GM12878 (cell line): Measurements from ENCODE around the gene DCP1B. TPM values are rescaled to one million over a fixed set of nuclear protein-coding genes. Genes with fewer than 3 reads are reported as not detected.
A peak's percentile ranks its signal among the peaks of the same experiment; 100 is the strongest.

ENCODE experiments used
- ATAC-seq: fragments of 200-7000 bp; cut with Tn5 transposase; 3 replicates; pipeline ENCODE4 v1.9.1; 2020; ENCODE audit warnings: mild to moderate bottlenecking, moderate library complexity
- BruUV-seq: library from RNA; stranded (reverse); fragments of 400-500 nt; replicated peaks from 2 replicates; lab custom pipeline; 2021; lab: Mats Ljungman, UMichigan
- CTCF ChIA-PET: fragments of 300-600 bp; sonication (Branson Sonifier 250); formaldehyde crosslinking; extraction: SDS; loops from one replicate; lab custom pipeline; 2021; ENCODE audit warnings: inconsistent platforms; lab: Yijun Ruan, JAX
- POLR2A ChIA-PET: fragments of 350-600 bp; formaldehyde crosslinking; extraction: SDS; loops from one replicate; lab custom pipeline; 2021; ENCODE audit warnings: inconsistent platforms; lab: Charles Lee
- RAD21 ChIA-PET: fragments of 300-600 bp; sonication (Branson Sonifier 250); formaldehyde crosslinking; loops from one replicate; lab custom pipeline; 2023; ENCODE audit warnings: antibody characterized with exemption; ENCODE audit not compliant: unreplicated experiment; lab: Charles Lee
- SMC1A ChIA-PET: fragments of 300-600 bp; sonication (Branson Sonifier 250); formaldehyde crosslinking; loops from one replicate; lab custom pipeline; 2023; ENCODE audit not compliant: unreplicated experiment, uncharacterized antibody; lab: Charles Lee
- DNase-seq: peaks from one replicate; pipeline ENCODE4 v3.0.0-alpha.2; 2011; ENCODE audit warnings: low read depth, low spot score
- FAIRE-seq: peaks from 3 replicates; lab custom pipeline; 2011; peaks lifted over from hg19 to GRCh38; lab: Jason Lieb, UNC
- H2AFZ ChIP-seq: 2 replicates; pipeline ENCODE4 v1.6.0; 2011; ENCODE audit warnings: low read depth, low read length, control low read depth; ENCODE audit not compliant: control insufficient read depth
- H3K27ac ChIP-seq: 2 replicates; pipeline ENCODE4 v1.5.1; 2011; ENCODE audit warnings: control low read depth; ENCODE audit not compliant: control insufficient read depth, insufficient read depth
- H3K27me3 ChIP-seq, 2 experiments: replicated peaks in 1 of 2; 2 replicates each; pipeline versions ENCODE4 v1.6.0 to v1.6.1; 2011; ENCODE audit warnings: low read length in 1 of 2; ENCODE audit not compliant: control insufficient read depth in 2 of 2, insufficient read depth in 2 of 2
- H3K36me3 ChIP-seq, 2 experiments: 2 replicates each; pipeline ENCODE4 v1.5.1; 2011; ENCODE audit warnings: low read length in 1 of 2; ENCODE audit not compliant: control insufficient read depth in 2 of 2, insufficient read depth in 2 of 2
- H3K4me1 ChIP-seq: 2 replicates; pipeline ENCODE4 v1.6.1; 2011; ENCODE audit warnings: mild to moderate bottlenecking, low read length, moderate library complexity, mixed read lengths; ENCODE audit not compliant: control insufficient read depth, insufficient read depth
- H3K4me2 ChIP-seq: 2 replicates; pipeline ENCODE4 v1.6.0; 2011; ENCODE audit warnings: control low read depth; ENCODE audit not compliant: control insufficient read depth, insufficient read depth
- H3K4me3 ChIP-seq: fragments of 200-600 bp; sonication (generic); 2 replicates; pipeline ENCODE4 v1.5.1; 2016
- H3K79me2 ChIP-seq: 2 replicates; pipeline ENCODE4 v1.6.0; 2011; ENCODE audit warnings: low read length; ENCODE audit not compliant: control insufficient read depth, insufficient read depth
- H3K9ac ChIP-seq: 2 replicates; pipeline ENCODE4 v1.8.0; 2011; ENCODE audit warnings: low read length, control low read depth, mixed read lengths; ENCODE audit not compliant: control insufficient read depth, insufficient read depth
- H3K9me3 ChIP-seq: replicated peaks from 3 replicates; pipeline ENCODE4 v1.5.1; 2011; ENCODE audit warnings: mild to moderate bottlenecking, low read length; ENCODE audit not compliant: control insufficient read depth, insufficient read depth
- H4K20me1 ChIP-seq: 2 replicates; pipeline ENCODE4 v1.6.0; 2011; ENCODE audit not compliant: control insufficient read depth, insufficient read depth
- CBFB ChIP-seq: IDR thresholded peaks from 2 replicates; pipeline ENCODE4 v1.6.1; 2016; ENCODE audit warnings: antibody characterized with exemption, low read depth
- CEBPB ChIP-seq, 2 experiments: fragments of 150-350 bp in 1 of 2; IDR thresholded peaks; 2 replicates each; pipeline ENCODE4 v1.6.1; 2012 to 2014; ENCODE audit warnings: low read depth in 2 of 2, low read length in 2 of 2, borderline replicate concordance in 1 of 2, inconsistent platforms in 1 of 2
- HCFC1 ChIP-seq: fragments of 150-350 bp; IDR thresholded peaks from 2 replicates; pipeline ENCODE4 v1.6.1; 2014; ENCODE audit warnings: low read length
- IRF5 ChIP-seq: fragments of 450-650 bp; IDR thresholded peaks from 2 replicates; pipeline ENCODE4 v1.6.1; 2017; ENCODE audit warnings: borderline replicate concordance
- NKRF ChIP-seq: fragments of 450-650 bp; conservative IDR thresholded peaks from 2 replicates; pipeline ENCODE4 v1.6.1; 2017; ENCODE audit warnings: mild to moderate bottlenecking, moderate library complexity
- NR2C1 ChIP-seq: fragments of 450-650 bp; IDR thresholded peaks from 2 replicates; pipeline ENCODE4 v1.6.1; 2017; ENCODE audit warnings: antibody characterized with exemption, mild to moderate bottlenecking, moderate library complexity
- NRF1 ChIP-seq: conservative IDR thresholded peaks from 2 replicates; pipeline ENCODE4 v1.6.1; 2011; ENCODE audit warnings: mild to moderate bottlenecking, low read depth, low read length, improper control_type of control experiment
- RB1 ChIP-seq: fragments of 450-650 bp; formaldehyde crosslinking; IDR thresholded peaks from 2 replicates; pipeline ENCODE4 v1.6.1; 2017; ENCODE audit warnings: mild to moderate bottlenecking, borderline replicate concordance
- SMC3 ChIP-seq: IDR thresholded peaks from 2 replicates; pipeline ENCODE4 v1.6.1; 2011; ENCODE audit warnings: low read length, improper control_type of control experiment, borderline replicate concordance
- SPI1 ChIP-seq: IDR thresholded peaks from 2 replicates; pipeline ENCODE4 v1.6.1; 2011; ENCODE audit warnings: low read depth, mild to moderate bottlenecking, low read length, moderate library complexity, borderline replicate concordance; ENCODE audit not compliant: insufficient read depth
- SREBF1 ChIP-seq: IDR thresholded peaks from 2 replicates; pipeline ENCODE4 v1.6.1; 2012; ENCODE audit warnings: mild to moderate bottlenecking, low read length
- SREBF2 ChIP-seq: IDR thresholded peaks from 2 replicates; pipeline ENCODE4 v1.6.1; 2012; ENCODE audit warnings: mild to moderate bottlenecking, low read length
- TCF12 ChIP-seq: IDR thresholded peaks from 2 replicates; pipeline ENCODE4 v1.6.1; 2011; ENCODE audit warnings: low read depth, mild to moderate bottlenecking, low read length
- WRNIP1 ChIP-seq: IDR thresholded peaks from 2 replicates; pipeline ENCODE4 v1.6.1; 2011; ENCODE audit warnings: low read depth, low read length, improper control_type of control experiment, borderline replicate concordance
- ZNF24 ChIP-seq: fragments of 450-650 bp; IDR thresholded peaks from 2 replicates; pipeline ENCODE4 v1.6.1; 2017; ENCODE audit warnings: antibody characterized with exemption, mild to moderate bottlenecking
- ZNF274 ChIP-seq: IDR thresholded peaks from one replicate; pipeline ENCODE4 v1.8.0; 2011; ENCODE audit not compliant: insufficient read length, insufficient read depth
- WGBS: methylation state at CpG from one replicate; pipeline ENCODE4 v1.1.6; 2016; ENCODE audit warnings: low lambda C conversion rate; ENCODE audit not compliant: insufficient replicate concordance, insufficient coverage; ENCODE audit errors: missing lambda C conversion rate; 5-methylcytosine and 5-hydroxymethylcytosine counted together
- in situ Hi-C: fragments of 300-500 bp; cut with MboI; formaldehyde crosslinking; loops from 9 replicates; pipeline ENCODE4 v1.14.3; 2018; ENCODE audit warnings: mixed read lengths
- intact Hi-C: fragments of 100-400 bp; cut with micrococcal nuclease; formaldehyde crosslinking; loops from one replicate; pipeline ENCODE4 v1.14.2; 2022; ENCODE audit not compliant: unreplicated experiment
- polyA plus RNA-seq, 11 experiments: library from polyadenylated mRNA; depleted of rRNA in 4 of 11; unstranded in 6 of 11; stranded (reverse) in 5 of 11; fragments of >200 nt; fragmentation: Nextera tagmentation in 4 of 11; fragmentation: Illumina TruSeq in 1 of 11; extraction: Ambion mirVana in 4 of 11; extraction: Trizol in 1 of 11; gene quantifications; 1 replicate in 1 of 11; 2 replicates in 10 of 11; pipeline versions ENCODE4 v1.2.1 to v1.2.3, GENCODE V29; 2011 to 2016; ENCODE audit warnings: inconsistent platforms in 2 of 11, missing spikeins in 2 of 11, low read depth in 1 of 11
- total RNA-seq, 4 experiments: library from RNA; depleted of rRNA in 3 of 4; stranded (reverse); fragments of >200 nt in 3 of 4; fragmentation: Illumina TruSeq in 1 of 4; extraction: Trizol in 1 of 4; gene quantifications; 2 replicates each; pipeline versions ENCODE4 v1.2.1 to v1.2.3, GENCODE V29; 2013 to 2021

DCP1B gene
- total and polyA plus RNA-seq, 10 of the 15 experiments (the other 5 are each of a cell fraction or from before 2014, with no cell fraction given): 1.3 to 23.4 (median 15.3) TPM

- Histone ChIP-seq H3K36me3 (no peaks in the 10 kb centered on the region), H3K79me2 (no peaks in the 10 kb centered on the region), H3K4me2 (peak overlapping the region; percentile 86), H3K9me3 (no peaks in the 10 kb centered on the region), H4K20me1 (no peaks in the 10 kb centered on the region), H3K4me1 (0 out of 2 replicates have a peak, but pooled peaks cover 3% of the 10 kb centered on the region), H2AFZ (peak overlapping the region; percentile 81), H3K27me3 (peaks cover 3 to 6% of the 10 kb centered on the region in 2 experiments), H3K27ac (no peak overlapping the region), H3K4me3 (peak overlapping the region; percentile 34; the same call in 1 of the 2 replicates), H3K9ac (no peak overlapping the region)
- ChIA-PET POLR2A (interaction anchor here (0.7 to 1.1 kb wide), 2 partner anchors 18 to 95 kb away, joined by 3 to 4 read pairs; no protein-coding TSS in a partner anchor), CTCF (interaction anchor here (0.6 to 1.5 kb wide), 18 partner anchors 9 to 239 kb away, joined by 3 to 19 read pairs (median 3); no protein-coding TSS in a partner anchor), RAD21 (interaction anchor here (0.6 to 1.5 kb wide), 4 partner anchors 18 to 363 kb away, joined by 3 to 6 read pairs (median 3); no protein-coding TSS in a partner anchor), SMC1A (interaction anchor here (0.7 to 5.4 kb wide), 7 partner anchors 14 to 213 kb away, joined by 3 to 27 read pairs (median 4); no protein-coding TSS in a partner anchor)
- in situ Hi-C loops: no loop called here
- peak; percentile 12 for DNase-seq
- intact Hi-C loops: loop anchor here (2.0 to 5.0 kb wide), 2 partner anchors 93 to 238 kb away; no protein-coding TSS in a partner anchor
- no peak for FAIRE-seq
- WGBS: 12% methylated on average over 38 of the region's 47 CpGs
- ATAC-seq: peak; percentile 100
- BruUV-seq: no TSS peak
- TF ChIP-seq NKRF (no peak; the same call in 1 of the 2 replicates), NRF1 (peak; percentile 53), ZNF274 (no peak), IRF5 (no peak), TCF12 (0 out of 2 replicates have a peak, but pooled peaks have one; percentile 44), SREBF1 (no peak), WRNIP1 (no peak), NR2C1 (no peak; the same call in 1 of the 2 replicates), CEBPB (IDR thresholded peaks at IDR 0.05; ENCODE audit: borderline replicate concordance in 1 of 2, low read depth in 2 of 2, low read length in 2 of 2) (no peak), CBFB (peak; percentile 47; the same call in 1 of the 2 replicates), SPI1 (no peak), ZNF24 (no peak), HCFC1 (no peak), SMC3 (peak; percentile 66), SREBF2 (no peak), RB1 (peak; percentile 84; the same call in 1 of the 2 replicates)
Observed at GRCh38 chr12:2034633-2035430, 30.6 kb upstream of the DCP1B start.
